ENCODE data around the gene MAP3K14. TPM values are rescaled to one million over a fixed set of nuclear protein-coding genes. Genes with fewer than 3 reads are reported as not detected.

Gene MAP3K14
- total RNA-seq, 3 donors from 2014 or later, result 76.3 to 88.2 (median 85.8) TPM

DNA sequence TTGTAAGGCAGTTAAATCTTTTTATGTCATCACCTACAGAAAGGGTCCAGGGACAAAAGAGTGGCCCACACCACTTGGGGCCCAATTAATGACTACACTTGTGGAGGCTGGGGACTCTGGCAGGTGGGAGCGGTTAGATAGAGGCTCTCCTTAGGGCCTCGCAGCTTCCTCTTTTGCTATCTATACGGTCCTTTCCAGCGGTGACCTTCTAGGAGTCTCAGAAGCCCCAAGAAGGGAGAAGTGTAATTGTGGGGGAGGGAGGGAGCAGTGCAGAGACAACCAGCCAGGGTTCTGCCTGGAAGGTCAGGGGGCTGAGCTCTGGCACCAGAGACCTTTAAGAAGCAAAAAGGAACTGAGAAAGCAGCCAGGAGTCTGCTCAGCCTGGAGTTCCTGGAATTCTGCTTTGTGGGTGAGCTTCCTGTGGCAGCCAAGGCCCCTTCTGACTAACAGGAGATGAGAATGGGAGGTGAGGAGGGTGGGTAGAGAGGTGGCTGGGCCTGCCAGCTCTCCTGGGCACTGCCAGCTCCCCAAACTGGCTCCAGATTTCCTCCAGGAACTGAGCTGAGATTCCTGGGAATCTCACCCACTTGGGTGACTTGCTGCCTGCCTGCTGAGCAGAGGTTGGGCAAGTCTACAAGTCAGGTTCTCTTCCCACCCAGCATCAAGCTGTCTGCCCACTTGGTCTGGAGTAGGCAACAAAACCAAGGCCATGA lies 16.3 kb upstream of the MAP3K14 start:
- no peak overlapping the region for H3K4me3 Mint-ChIP-seq
- no peak for ATAC-seq

DNA sequence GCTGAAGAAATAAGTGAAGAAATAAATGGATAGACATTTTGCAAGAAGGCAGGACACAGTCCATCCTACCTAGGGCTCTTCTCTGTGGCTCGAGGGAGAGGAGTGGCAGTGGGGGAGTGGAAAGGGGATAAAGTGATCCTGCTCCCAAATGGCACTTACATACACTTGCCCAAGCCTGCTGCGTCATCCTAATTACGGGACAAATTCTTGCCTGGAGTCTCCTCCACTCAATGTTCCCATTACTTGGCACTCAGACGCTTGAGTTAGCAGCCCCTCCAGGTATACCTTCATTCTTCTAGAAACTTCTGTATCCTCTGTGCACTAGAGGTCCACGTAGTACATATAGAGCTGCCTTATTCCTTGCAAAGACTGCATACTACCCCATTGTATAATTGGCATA lies 15.7 kb upstream of the MAP3K14 start:
- no peak for DNase-seq
- Mint-ChIP-seq H3K4me3 (no peak overlapping the region), H3K4me1 (ENCODE audit: low read depth) (peaks cover 11% of the 10 kb centered on the region), H3K9me3 (no peaks in the 10 kb centered on the region), H3K27me3 (ENCODE audit: low read depth) (no peaks in the 10 kb centered on the region), H3K36me3 (ENCODE audit: insufficient read depth) (no peaks in the 10 kb centered on the region)
- no peak for ATAC-seq

More for the DNA sequence above, 16.3 kb upstream of the MAP3K14 start:
- no peak for DNase-seq
- H3K9me3 Mint-ChIP-seq, result no peaks in the 10 kb centered on the region
- H3K27me3 Mint-ChIP-seq (ENCODE audit: low read depth), result no peaks in the 10 kb centered on the region
- H3K4me1 Mint-ChIP-seq (ENCODE audit: low read depth), result peaks cover 11% of the 10 kb centered on the region
- no peaks in the 10 kb centered on the region for H3K36me3 Mint-ChIP-seq (ENCODE audit: insufficient read depth)

DNA sequence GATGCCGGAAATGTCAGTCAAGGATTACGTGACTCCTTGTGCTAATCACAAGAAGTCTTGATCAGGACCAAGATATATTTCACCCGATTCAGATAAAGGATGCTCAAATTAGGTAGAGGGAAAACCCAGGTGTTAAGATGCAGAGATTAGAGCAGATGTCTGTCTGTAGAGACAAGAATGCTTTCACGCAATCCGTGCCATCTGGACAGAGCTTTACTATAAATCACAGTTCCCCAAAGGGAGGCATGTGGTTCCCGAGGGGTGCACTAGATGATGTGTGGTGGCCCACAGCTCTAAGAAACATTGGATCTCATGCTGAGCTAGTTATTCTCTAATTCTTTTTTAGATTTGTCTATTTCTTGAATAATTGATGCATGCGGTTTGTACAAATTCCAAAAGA lies 9.8 kb upstream of the MAP3K14 start:
- no peaks in the 10 kb centered on the region for H3K27me3 Mint-ChIP-seq (ENCODE audit: low read depth)
- ATAC-seq (no peak), DNase-seq (no peak)
- no peak overlapping the region for H3K4me3 Mint-ChIP-seq
- H3K9me3 Mint-ChIP-seq, result no peaks in the 10 kb centered on the region
- peaks cover 9% of the 10 kb centered on the region for H3K4me1 Mint-ChIP-seq (ENCODE audit: low read depth)
- no peaks in the 10 kb centered on the region for H3K36me3 Mint-ChIP-seq (ENCODE audit: insufficient read depth)

DNA sequence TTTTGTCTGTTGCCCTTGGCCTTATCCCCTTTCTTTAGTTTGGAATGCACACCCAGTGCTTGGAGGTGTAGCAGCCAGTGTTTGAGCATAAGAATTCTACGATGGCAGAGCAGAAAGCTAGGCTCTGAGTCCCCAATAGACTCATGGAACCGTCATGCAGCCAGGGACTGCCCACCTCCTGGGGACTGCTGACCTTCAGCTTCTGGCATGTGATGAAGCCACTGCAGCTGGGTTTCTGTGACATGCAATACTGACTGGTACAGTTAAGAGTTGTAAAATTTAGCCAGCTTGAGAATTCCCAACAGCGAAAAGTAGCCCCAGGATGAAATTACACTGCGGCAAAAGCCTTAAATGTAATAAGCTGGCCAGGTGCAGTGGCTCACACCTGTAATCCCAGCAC lies 9.0 kb upstream of the MAP3K14 start:
- ATAC-seq (no peak), DNase-seq (no peak)
- H3K36me3 Mint-ChIP-seq (ENCODE audit: insufficient read depth), result no peaks in the 10 kb centered on the region
- no peaks in the 10 kb centered on the region for H3K27me3 Mint-ChIP-seq (ENCODE audit: low read depth)
- H3K4me3 Mint-ChIP-seq, result no peak overlapping the region
- H3K9me3 Mint-ChIP-seq, result no peaks in the 10 kb centered on the region
- H3K4me1 Mint-ChIP-seq (ENCODE audit: low read depth), result peaks cover 16% of the 10 kb centered on the region

DNA sequence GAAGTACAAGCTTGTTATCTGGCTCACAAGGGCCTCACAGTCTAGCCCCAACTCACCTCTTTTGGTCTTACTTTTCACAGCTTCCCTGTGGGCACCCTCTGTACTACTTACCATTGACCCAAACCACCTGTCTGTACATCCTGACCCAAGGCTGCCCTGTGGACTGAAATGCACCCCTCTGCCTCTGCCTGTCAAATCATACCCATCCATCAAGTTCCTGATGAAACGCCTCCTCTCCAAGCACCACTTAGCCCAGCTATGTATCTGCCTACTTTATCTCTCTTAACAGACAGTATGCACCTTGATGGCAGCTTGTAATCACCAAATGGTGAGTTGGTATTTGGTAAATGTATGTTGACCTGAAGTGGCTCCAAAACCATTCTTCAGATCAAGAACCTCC lies 7.5 kb upstream of the MAP3K14 start:
- Mint-ChIP-seq H3K4me3 (no peak overlapping the region), H3K9me3 (no peaks in the 10 kb centered on the region), H3K27me3 (ENCODE audit: low read depth) (no peaks in the 10 kb centered on the region), H3K4me1 (ENCODE audit: low read depth) (peaks cover 27% of the 10 kb centered on the region), H3K36me3 (ENCODE audit: insufficient read depth) (no peaks in the 10 kb centered on the region)
- ATAC-seq, result no peak
- DNase-seq, result no peak

DNA sequence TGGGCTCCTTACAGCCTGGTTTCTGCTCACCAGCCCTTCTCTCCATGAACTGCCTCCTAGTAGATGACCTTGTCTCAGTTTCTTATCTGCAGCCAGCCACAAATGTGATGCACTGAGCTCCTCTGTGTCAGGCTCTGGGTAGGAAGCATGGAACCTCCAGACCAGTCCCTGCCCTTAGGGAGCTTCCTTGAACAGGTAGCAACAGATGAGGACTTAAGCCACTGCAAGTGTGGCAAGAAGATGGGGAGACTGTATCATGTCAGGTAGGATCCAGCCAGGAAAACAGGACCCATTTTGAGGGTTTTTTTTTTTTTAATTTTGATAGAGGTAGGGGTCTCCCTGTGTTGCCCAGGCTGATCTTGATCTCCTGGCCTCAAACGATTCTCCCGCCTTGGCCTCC lies 5.3 kb upstream of the MAP3K14 start:
- H3K27me3 Mint-ChIP-seq (ENCODE audit: low read depth), result no peaks in the 10 kb centered on the region
- ATAC-seq (no peak), DNase-seq (no peak)
- no peak overlapping the region for H3K4me3 Mint-ChIP-seq
- no peaks in the 10 kb centered on the region for H3K36me3 Mint-ChIP-seq (ENCODE audit: insufficient read depth)
- no peaks in the 10 kb centered on the region for H3K9me3 Mint-ChIP-seq
- H3K4me1 Mint-ChIP-seq (ENCODE audit: low read depth), result peaks cover 48% of the 10 kb centered on the region

DNA sequence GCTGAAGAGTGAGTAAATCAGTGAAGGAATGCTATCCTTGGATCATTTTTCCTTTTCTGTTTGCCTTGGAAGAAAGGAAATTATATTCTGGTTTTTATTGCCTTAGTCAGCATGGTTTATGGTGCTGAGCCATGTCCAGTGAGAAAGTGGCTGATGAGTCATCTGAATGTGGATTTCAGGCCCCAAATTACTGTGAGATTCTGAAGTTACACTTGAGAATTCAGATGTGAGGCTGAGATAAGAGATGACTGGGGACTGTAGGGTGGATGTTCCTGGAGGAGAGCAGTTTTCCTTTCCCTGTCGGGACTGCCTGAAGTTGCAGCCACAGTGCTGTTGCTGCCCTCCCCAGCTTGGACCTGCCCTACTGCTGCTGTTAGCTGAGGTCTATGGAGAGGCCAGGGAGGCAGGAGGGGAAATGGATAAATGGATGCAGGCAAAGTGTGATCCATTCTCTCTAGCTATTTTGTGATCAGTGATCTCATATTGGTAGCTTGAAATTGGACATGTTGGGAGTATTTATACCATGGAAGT lies 4.2 kb upstream of the MAP3K14 start:
- H3K36me3 Mint-ChIP-seq (ENCODE audit: insufficient read depth), result no peaks in the 10 kb centered on the region
- DNase-seq, result no peak
- H3K9me3 Mint-ChIP-seq, result no peaks in the 10 kb centered on the region
- H3K27me3 Mint-ChIP-seq (ENCODE audit: low read depth), result no peaks in the 10 kb centered on the region
- no peak overlapping the region for H3K4me3 Mint-ChIP-seq
- ATAC-seq, result no peak
- H3K4me1 Mint-ChIP-seq (ENCODE audit: low read depth), result peaks cover 48% of the 10 kb centered on the region

DNA sequence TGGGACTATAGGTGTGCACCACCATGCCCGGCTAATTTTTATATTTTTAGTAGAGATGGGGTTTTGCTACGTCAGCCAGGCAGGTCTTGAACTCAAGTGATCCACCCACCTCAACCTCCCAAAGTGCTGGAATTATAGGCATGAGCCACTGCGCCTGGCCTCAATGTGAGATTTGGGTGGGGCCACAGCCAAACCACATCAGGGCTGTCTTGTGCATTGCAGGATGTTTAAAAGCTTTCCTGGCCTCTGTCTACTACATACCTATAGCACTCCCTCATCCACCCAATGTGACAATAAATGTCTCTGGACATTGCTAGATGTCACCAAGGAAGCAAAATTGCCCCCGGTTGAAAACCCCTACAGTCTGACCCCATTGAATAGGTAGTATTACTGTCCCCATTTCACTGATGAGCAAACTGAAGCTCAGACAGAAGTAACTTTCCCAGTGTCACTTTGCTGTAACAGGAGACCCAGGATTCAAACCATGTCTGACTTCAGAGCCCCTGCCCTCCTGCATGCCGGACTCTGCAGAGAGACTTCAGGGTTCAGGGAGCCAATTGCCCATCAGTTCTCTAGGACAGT lies 3.6 kb upstream of the MAP3K14 start:
- Mint-ChIP-seq H3K4me1 (ENCODE audit: low read depth) (peaks cover 50% of the 10 kb centered on the region), H3K36me3 (ENCODE audit: insufficient read depth) (peaks cover 5% of the 10 kb centered on the region), H3K4me3 (no peak overlapping the region), H3K27me3 (ENCODE audit: low read depth) (no peaks in the 10 kb centered on the region), H3K9me3 (no peaks in the 10 kb centered on the region)
- ATAC-seq, result no peak
- no peak for DNase-seq

DNA sequence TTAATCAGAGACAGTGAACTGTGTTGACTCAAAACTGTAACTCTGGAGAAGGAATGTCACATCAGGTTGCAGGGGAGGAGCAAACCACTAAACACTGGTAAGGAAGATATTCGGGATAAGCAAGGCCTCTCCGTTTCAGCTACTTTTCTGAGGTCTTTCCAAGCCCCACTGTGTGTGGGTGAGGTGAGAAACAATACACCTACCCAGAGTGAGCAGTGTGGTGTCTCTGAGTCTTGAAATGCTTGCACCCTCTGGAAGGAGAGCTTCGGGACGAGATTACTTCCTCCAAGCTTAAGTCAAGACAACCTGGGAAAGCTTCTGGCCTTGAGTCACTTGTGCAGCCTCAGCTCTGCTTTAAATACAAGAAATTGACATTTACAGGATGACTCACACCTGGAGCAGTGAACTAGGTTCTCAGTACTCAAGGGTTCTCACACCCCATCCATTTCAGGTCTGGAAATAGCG lies 2.5 kb upstream of the MAP3K14 start:
- H3K4me1 Mint-ChIP-seq (ENCODE audit: low read depth), result peaks cover 55% of the 10 kb centered on the region
- H3K36me3 Mint-ChIP-seq (ENCODE audit: insufficient read depth), result peaks cover 12% of the 10 kb centered on the region
- no peaks in the 10 kb centered on the region for H3K9me3 Mint-ChIP-seq
- H3K27me3 Mint-ChIP-seq (ENCODE audit: low read depth), result no peaks in the 10 kb centered on the region
- no peak for ATAC-seq
- no peak for DNase-seq
- H3K4me3 Mint-ChIP-seq, result peak overlapping the region; percentile 30

DNA sequence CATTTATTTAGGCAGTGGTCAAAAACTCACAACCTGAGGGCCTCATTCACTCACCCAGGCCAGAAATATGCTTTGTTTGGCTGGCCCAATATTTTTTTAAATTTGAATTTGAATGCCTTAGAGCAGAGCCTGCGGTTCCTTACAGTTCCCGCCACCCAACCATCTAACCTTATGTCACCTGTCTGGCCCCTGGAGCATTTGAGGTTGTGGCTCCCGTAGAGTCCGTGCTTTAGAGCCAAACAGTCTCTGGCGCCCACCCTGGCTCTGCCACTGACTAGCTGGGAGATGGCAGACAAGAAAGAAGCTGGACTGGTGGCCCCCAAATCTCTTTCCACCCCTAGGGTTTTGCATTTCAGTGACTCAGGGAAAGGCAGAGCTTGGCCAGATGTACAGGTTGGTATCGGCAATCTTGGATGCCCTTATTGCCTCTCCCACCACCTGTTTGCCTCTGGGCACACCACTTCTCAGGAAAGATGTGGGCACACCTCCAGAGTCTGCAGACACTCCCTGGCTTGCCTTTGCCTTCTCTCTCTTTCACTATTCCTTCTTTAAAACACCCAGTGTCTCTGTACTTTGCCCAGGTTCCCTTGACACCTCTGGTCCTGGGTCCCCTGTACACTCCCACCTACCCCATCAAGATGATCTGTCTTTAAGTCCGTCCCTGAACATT lies 1.9 kb upstream of the MAP3K14 start:
- Mint-ChIP-seq H3K36me3 (ENCODE audit: insufficient read depth) (peaks cover 16% of the 10 kb centered on the region), H3K27me3 (ENCODE audit: low read depth) (no peaks in the 10 kb centered on the region), H3K4me3 (peak overlapping the region; percentile 50), H3K4me1 (ENCODE audit: low read depth) (peaks cover 61% of the 10 kb centered on the region), H3K9me3 (no peaks in the 10 kb centered on the region)
- ATAC-seq, result no peak
- no peak for DNase-seq

DNA sequence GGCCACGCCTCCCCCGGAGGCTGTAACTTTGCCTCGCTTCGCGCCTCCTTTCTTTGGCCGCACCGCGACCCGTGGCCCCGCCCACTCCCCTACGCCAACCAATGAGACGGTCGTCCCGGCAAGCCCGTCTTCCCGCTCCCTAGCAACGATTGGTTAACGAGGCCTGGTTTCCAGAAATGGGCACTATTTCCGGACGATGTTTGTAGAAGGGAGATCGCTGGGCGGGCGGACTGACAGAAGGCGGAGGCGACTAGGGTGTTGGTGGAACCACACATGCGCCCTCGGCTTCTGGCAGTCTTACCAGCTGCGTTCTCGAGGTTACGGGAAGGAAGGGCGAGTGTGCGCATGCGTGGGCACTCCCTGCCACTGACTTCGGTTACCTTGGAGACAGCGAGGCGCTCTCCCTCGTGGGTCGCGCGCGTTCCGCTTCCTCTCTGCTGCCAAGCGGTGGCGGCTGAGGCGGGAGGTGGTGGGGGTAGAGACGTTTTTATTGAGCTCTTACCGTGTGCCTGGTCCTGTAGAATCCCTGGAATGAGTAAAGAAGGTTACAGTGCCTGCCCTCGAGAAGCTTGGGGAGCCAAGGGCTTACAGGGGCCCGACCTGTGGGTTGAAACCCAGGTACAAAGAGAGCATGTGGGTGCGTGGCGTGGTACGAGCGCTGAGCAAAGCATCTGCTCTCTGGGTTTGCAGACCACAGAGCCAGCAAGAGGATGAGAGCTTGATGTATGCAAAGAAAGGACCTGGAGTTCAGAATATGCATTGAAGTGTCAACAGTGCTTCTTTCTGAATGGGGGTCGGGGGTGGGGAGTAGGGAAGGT lies 500 bp upstream of the MAP3K14 start:
- H3K36me3 Mint-ChIP-seq (ENCODE audit: insufficient read depth), result peaks cover 23% of the 10 kb centered on the region
- ATAC-seq (peak; percentile 79 to 80), DNase-seq (peak; percentile 100)
- H3K27me3 Mint-ChIP-seq (ENCODE audit: low read depth), result no peaks in the 10 kb centered on the region
- peak overlapping the region; percentile 87 for H3K4me3 Mint-ChIP-seq
- H3K4me1 Mint-ChIP-seq (ENCODE audit: low read depth), result peaks cover 73% of the 10 kb centered on the region
- no peaks in the 10 kb centered on the region for H3K9me3 Mint-ChIP-seq

DNA sequence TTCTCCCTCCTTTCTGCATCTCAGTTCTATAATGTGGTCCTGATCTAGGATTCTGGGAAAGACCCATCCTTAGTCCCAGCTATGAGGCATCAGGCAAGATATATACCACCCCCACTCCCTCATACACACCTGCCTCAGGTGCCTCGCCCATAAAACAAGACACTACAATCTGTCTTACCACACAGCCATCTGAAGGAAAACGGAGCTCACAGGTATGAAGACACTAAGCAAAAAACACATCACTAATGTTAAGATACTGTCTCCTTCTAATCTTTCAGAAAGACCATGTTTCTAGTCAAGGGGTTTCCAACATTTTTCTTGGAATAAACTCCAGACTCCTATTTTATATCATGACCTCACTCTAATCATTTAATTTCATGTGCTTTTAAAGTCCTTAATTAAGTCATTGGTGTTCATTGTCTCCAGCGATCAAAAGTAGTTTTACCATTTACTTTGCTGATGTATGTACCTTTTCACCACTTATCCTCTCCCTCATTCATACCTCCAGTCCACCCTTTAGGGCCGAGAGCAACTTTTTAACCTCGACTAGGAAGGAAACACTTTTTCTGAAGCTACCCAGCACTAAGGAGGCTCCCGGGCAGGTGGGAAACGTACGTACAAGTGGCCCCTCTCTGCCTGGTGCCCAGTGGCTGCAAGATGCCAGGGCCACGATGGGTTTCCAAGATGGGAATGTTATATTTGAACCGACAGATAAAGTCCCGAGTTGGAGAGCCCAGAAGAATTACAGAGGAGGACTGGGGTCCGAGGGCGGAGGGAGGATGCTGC lies 979 bp downstream of the MAP3K14 start:
- no peak for ATAC-seq
- Mint-ChIP-seq H3K36me3 (ENCODE audit: insufficient read depth) (peaks cover 32% of the 10 kb centered on the region), H3K4me1 (ENCODE audit: low read depth) (peaks cover 74% of the 10 kb centered on the region), H3K4me3 (peak overlapping the region; percentile 93), H3K27me3 (ENCODE audit: low read depth) (no peaks in the 10 kb centered on the region), H3K9me3 (no peaks in the 10 kb centered on the region)
- no peak for DNase-seq

DNA sequence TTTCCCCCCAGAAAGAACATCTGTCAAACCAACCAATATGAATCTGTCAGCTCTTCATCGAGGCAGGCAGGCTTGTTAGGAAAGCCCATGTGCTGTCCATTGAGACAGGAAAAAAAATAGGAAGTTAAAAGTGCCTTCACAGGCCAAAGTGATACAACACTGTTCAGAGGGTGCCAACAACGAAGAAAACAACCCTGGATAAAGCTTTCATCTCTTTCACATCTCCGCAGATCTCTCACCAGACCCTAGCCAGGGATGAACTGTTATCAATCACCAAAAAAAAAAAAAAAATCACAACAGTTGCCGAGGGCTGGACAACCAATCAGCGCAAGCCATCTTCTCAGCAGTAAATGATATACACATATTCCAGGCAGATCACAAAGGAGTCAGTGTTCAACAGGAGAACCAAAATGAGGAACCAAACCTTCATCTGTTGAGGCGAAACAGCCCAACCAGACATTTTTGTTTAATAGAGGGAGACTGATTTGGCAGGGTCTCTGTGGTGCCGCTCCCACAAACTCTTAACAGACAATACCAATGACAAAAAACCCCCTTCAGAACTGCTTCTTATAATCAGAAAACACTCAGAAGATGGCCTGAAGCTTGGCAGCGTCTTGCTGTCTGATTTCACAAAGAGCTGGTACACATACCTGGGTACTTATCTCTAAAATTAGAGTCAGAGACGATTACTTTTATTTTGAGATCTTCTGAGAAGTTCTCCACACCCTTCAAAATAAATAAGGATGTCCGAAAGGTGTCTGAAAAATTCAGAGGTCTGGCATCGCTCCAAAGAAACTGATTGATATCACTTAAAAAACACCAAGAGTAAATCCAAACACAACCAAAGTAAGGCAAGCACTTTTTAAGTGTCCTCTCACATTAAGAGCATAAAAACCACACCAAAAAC lies 1.8 kb downstream of the MAP3K14 start:
- ATAC-seq, result no peak
- Mint-ChIP-seq H3K4me1 (ENCODE audit: low read depth) (peaks cover 75% of the 10 kb centered on the region), H3K9me3 (no peaks in the 10 kb centered on the region), H3K4me3 (peak overlapping the region; percentile 93), H3K36me3 (ENCODE audit: insufficient read depth) (peaks cover 40% of the 10 kb centered on the region), H3K27me3 (ENCODE audit: low read depth) (no peaks in the 10 kb centered on the region)
- no peak for DNase-seq
